Measurements from ENCODE around the gene EIF3F. TPM values are rescaled to one million over a fixed set of nuclear protein-coding genes. Genes with fewer than 3 reads are reported as not detected.

EIF3F gene
- total RNA-seq, 1 donor from 2014 or later, result 327 TPM

DNA sequence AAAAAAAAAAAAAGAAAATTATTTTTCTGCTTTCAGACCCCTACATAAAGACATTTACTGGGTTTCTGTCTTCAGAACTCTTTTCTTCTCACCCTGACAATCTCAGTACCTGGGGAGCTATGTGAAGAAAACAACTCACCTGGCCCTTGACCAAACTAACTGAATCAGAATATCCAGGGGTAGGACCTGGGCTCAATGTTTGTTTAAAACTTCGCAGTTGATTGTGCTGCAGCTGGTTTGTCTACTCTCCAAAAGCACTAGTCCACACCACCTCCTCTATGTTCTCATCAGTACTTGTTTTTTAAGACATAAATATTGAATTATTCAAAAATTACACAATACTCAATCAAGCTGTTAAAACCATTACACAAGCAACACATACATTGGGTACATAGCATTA lies 34.8 kb downstream of the EIF3F start:
- DNase-seq (ENCODE audit: low read depth, low spot score), result no peak

DNA sequence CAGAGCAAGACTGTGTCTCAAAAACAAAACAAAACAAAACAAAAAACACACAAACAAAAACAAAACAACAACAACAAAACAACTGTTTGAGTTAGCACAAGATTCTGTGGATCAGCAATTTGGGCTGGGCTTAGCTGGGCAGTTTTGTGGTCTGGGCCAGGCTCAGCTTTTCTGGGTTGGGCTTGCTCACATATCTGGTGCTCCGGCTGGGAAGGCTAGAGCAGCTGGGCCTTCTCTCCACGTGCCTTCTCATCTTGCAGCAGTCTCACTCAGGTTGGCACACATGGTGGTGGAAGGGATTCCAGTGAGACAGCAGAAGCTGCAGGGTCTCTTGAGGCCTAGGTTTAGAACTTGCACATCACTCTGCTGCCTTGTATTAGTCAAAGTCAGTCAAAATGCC lies 35.7 kb downstream of the EIF3F start:
- DNase-seq (ENCODE audit: low read depth, low spot score), result no peak

- DNase-seq (ENCODE audit: low read depth, low spot score), result no peak
Measured at GRCh38 chr11:8023831-8024555, 36.9 kb downstream of the EIF3F start.

DNA sequence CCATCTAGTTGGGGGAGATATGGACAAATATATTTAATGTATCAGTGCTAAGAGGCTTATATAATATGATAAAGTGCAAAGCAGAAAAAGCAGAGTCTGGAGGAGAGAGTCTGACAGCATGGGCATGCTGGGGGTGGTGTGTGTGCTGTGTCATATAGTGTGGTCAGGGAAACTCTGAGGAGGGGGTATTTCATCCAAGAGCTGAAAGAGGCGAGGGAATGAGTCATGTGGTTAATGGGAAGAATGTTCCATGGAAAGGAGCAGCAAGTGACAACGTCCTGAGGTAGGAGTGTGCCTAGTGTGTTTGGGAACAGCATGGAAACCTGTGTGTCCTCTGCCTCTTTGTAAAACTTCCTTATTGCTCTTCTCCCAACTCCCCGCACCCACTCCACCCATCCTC lies 38.0 kb downstream of the EIF3F start:
- DNase-seq (ENCODE audit: low read depth, low spot score), result no peak

- no peak for DNase-seq (ENCODE audit: low read depth, low spot score)
Measured at GRCh38 chr11:8025816-8026215, 38.7 kb downstream of the EIF3F start.

GRCh38 chr11:8026982-8027381 lies 39.8 kb downstream of the EIF3F start:
- no peak for DNase-seq (ENCODE audit: low read depth, low spot score)

DNA sequence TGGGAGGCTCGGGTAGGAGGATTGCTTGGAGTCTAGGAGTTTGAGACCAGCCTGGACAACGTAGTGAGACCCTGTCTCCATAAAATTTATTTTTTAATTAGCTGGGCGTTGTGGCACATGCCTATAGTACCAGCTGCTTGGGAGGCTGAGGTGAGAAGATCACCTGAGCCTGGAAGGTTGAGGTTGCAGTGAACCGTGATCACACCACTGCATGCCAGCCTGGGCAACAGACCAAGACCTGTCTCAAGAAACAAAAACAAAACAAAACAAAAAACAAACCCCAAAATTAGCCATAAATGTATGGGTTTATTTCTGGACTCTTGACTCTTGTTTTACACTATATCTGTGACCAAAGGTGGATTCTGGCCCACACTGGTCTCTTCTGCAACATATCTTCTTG lies 41.6 kb downstream of the EIF3F start:
- DNase-seq (ENCODE audit: low read depth, low spot score), result no peak

- DNase-seq (ENCODE audit: low read depth, low spot score), result no peak
Measured at GRCh38 chr11:8030526-8031247, 43.5 kb downstream of the EIF3F start.

DNA sequence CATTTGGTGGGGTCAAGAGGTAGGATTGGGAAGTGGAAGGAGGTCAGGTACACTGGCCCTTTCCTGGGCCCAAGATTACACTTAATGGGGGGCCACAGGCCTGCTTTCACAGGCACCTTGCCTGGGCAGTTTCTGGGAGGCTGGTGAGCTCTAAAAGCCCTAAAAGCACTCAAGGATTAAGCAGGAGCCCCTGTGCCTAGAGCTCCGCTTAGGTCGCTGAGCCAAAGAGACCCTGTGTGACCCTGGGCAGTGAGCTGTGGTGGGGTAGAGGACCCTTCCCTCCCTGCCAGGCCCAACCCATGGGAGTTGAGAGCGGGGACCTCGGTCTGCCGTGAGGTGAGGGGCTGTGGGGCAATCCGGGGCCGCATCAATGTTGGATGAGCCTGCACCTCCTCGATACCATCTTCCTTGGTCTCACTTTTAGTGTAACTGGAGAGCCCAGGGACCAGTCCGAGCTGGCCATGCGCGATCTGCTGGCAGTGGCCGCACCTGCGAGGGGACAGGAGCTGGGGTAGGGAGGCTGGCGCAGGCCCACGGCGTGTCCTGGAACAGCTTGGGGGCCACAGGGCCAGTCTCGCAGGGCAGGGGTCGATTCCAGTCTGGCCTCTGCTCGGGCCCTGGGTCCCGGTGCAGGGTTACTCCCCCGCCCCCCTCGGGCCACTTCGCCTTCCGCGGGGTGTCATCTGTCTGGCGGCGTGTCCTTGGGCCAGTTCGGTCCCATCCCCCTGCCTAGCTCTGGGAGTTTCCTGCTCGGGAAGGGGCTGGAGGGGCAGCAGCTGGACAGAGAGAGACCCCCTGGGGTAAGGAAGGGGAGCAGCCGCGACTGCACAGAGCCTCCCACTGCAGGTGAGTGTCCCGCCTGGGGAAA lies 44.3 kb downstream of the EIF3F start:
- no peak for DNase-seq (ENCODE audit: low read depth, low spot score)

DNA sequence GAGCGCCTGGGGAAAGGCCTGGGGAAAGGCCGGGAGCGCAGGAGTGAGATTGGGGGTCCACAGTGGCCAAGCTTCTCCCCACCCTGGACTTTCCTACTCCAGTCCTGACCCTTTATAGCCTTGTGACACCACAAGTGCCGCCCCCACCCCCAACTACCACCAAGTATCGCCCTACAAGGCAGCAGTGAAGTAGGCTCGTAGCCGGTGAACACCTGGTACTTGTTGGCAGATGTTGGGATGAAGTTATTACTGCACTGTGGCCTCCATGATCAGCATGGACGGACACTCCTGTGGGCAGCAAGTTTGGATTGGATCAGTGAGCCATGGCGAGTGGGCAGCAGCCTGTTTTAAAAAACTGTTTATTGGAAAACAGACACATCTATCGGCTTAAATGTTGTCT lies 45.0 kb downstream of the EIF3F start:
- DNase-seq (ENCODE audit: low read depth, low spot score), result no peak

GRCh38 chr11:8032576-8033304 lies 45.6 kb downstream of the EIF3F start:
- DNase-seq (ENCODE audit: low read depth, low spot score), result no peak

DNA sequence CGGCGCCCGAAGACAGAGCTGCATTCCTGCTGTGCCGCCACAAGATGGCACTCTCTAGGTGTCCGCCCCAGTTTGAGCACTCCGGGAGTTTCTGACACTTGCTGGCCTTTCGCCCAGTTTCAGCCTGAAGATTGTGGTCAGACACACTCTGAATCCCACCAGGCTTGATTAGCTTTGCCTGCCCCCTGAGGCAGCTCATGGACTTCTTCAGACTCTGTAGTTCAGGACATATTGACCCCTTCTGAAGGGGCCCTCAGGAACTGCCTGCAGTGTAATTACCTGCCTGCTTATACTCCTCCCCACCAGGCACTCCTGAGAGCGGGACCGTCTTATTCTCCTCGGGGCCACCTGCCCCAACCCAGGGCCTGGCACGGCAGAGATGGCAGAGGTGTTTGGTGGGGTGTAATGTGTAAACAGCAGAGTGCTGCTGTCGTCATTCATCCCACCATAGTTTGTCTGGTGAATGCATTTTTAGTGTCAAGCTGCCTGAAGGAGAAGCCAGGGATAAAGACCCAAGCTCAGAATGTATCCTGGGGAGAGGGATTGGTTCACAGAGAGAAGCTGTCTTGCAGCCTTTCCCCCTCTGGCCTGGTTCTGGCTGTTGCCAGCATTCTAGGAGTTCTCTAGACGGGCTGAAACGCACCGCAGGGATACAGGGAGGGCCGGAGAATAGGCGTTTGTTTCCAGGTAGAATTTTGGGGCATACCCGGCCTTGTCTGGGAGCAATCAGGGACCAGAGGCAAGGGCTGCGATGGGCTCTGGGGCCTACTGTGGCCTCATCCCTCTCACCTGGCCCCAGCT lies 46.4 kb downstream of the EIF3F start:
- peak; percentile 46 for DNase-seq (ENCODE audit: low read depth, low spot score)

DNA sequence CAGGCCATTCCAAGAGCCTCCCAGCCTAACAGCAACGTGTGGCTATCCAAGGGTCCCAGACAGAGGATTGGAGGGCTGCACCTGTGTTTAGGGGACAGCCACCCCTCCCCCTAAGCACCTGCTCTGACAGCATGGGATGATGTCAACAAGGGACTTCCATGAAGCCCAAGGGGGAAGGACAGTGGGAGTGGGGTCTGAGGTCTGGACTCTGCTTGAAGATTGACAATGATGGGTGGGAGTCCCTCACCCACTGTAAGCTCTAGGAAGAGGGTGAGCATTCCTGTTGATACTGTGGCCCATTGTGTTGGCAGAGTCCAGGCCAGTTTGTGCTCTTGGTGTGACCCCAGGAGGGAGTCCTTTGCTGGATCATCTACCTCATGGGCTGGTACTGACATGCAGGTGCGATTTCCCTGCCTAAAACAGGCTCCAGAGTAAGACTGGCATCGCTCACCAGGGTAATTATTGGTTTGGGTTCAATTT lies 47.0 kb downstream of the EIF3F start:
- DNase-seq (ENCODE audit: low read depth, low spot score), result no peak

DNA sequence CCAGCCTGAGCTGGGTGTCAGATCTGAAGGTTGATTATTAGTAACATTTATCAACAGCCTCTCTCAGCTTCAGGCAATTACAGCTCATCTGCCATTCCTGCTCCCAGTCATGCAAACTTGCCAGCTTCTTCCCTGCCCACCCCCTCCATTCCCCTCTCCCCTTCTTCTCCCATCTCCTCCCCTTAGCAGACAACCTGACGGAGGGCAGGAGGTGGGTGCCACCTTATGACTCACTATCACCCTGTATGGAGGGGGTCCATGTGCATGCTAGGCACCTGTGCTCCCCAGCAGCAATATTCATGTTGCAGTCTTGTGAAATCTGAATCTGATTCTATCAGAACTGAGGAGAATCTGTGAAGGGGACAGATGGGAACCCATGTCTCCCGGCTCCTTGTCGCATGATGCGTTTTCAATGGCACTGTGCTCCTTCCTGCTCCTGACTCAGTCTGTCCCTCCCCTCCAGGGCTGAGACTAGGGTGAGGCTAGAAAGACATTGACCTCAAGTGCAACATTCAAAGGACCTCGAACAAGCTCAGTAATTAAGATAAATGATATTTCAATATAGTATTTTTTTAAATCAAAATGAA lies 47.6 kb downstream of the EIF3F start:
- no peak for DNase-seq (ENCODE audit: low read depth, low spot score)

- DNase-seq (ENCODE audit: low read depth, low spot score), result no peak
Measured at GRCh38 chr11:8035200-8035855, 48.2 kb downstream of the EIF3F start.

GRCh38 chr11:8036002-8036802 lies 49.1 kb downstream of the EIF3F start:
- DNase-seq (ENCODE audit: low read depth, low spot score), result no peak

GRCh38 chr11:8036986-8037385 lies 49.8 kb downstream of the EIF3F start:
- no peak for DNase-seq (ENCODE audit: low read depth, low spot score)

GRCh38 chr11:8038393-8038792 lies 51.3 kb downstream of the EIF3F start:
- DNase-seq (ENCODE audit: low read depth, low spot score), result no peak

Measured in pulmonary artery endothelial cell (primary cell).